HCT116 (cell line): ENCODE measurements around the gene VTI1A. TPM values are rescaled to one million over a fixed set of nuclear protein-coding genes. Genes with fewer than 3 reads are reported as not detected.
A peak's percentile ranks its signal among the peaks of the same experiment; 100 is the strongest.

Experiments used
- ATAC-seq: fragments of 200-7000 bp; cut with Tn5 transposase; 2 replicates; pipeline ENCODE4 v1.9.1; 2020; ENCODE audit warnings: mild to moderate bottlenecking, moderate library complexity
- BruUV-seq: library from RNA; stranded (reverse); fragments of 400-500 nt; replicated peaks from 2 replicates; lab custom pipeline; 2021; lab: Mats Ljungman, UMichigan
- CTCF ChIA-PET: fragments of 300-600 bp; sonication (Branson Sonifier 250); formaldehyde crosslinking; loops from one replicate; lab custom pipeline; 2021; ENCODE audit warnings: antibody characterized with exemption; lab: Charles Lee
- POLR2A ChIA-PET: fragments of 300-600, 350-600 bp; sonication (Branson Sonifier 250); formaldehyde crosslinking; loops from one replicate; lab custom pipeline; 2021; ENCODE audit warnings: antibody characterized with exemption; lab: Charles Lee
- RAD21 ChIA-PET, 2 experiments: fragments of 300-600 bp; sonication (Branson Sonifier 250); formaldehyde crosslinking; loops; one replicate each; lab custom pipeline; 2023; ENCODE audit warnings: low total read pairs in 2 of 2; ENCODE audit not compliant: uncharacterized antibody in 2 of 2, unreplicated experiment in 2 of 2, low non-redundant PET in 1 of 2; lab: Charles Lee
- DNase-seq: peaks from one replicate; pipeline ENCODE4 v3.0.0-alpha.2; 2010; ENCODE audit warnings: low read depth, low spot score
- H2AFZ ChIP-seq: fragments of 200-600 bp; shearing (Covaris generic), sonication (generic); 2 replicates; pipeline ENCODE4 v1.6.1; 2017; ENCODE audit warnings: low read depth, mixed run types, mixed read lengths, antibody characterized with exemption, low read length; ENCODE audit not compliant: poor library complexity, severe bottlenecking
- H3K27ac ChIP-seq: 2 replicates; pipeline ENCODE4 v1.5.1; 2012; ENCODE audit warnings: low read depth, low read length
- H3K27me3 ChIP-seq: fragments of 200-600 bp; sonication (generic); 2 replicates; pipeline ENCODE4 v1.6.1; 2016; ENCODE audit warnings: mixed run types, low read length, mixed read lengths; ENCODE audit not compliant: insufficient read depth
- H3K36me3 ChIP-seq, 2 experiments: fragments of 200-500 bp in 1 of 2; fragments of 200-600 bp in 1 of 2; sonication (Bioruptor generic) in 1 of 2; sonication (generic) in 1 of 2; 2 replicates each; pipeline versions ENCODE4 v1.5.1 to v1.6.1; 2014 to 2016; ENCODE audit warnings: low read length in 2 of 2, inconsistent platforms in 1 of 2, mixed read lengths in 1 of 2, mixed run types in 1 of 2; ENCODE audit not compliant: insufficient read depth in 2 of 2, control insufficient read depth in 1 of 2
- H3K4me1 ChIP-seq, 2 experiments: fragments of 200-600 bp in 1 of 2; sonication (generic) in 1 of 2; 2 replicates each; pipeline versions ENCODE4 v1.5.1 to v1.6.1; 2012 to 2017; ENCODE audit warnings: low read length in 2 of 2, inconsistent platforms in 1 of 2, mild to moderate bottlenecking in 1 of 2, mixed read lengths in 1 of 2, mixed run types in 1 of 2, moderate library complexity in 1 of 2; ENCODE audit not compliant: insufficient read depth in 2 of 2, control insufficient read depth in 1 of 2
- H3K4me2 ChIP-seq: fragments of 200-600 bp; sonication (generic); 2 replicates; pipeline ENCODE4 v1.6.1; 2017; ENCODE audit warnings: mixed run types, low read length, mixed read lengths
- H3K4me3 ChIP-seq, 2 experiments: fragments of 200-600 bp in 1 of 2; sonication (generic) in 1 of 2; replicated peaks in 1 of 2; 2 replicates each; pipeline ENCODE4 v1.5.1; 2011 to 2016; ENCODE audit warnings: low read length in 2 of 2, control low read depth in 1 of 2, low read depth in 1 of 2, mild to moderate bottlenecking in 1 of 2, mixed read lengths in 1 of 2, mixed run types in 1 of 2
- H3K79me2 ChIP-seq: fragments of 200-600 bp; sonication (generic); 2 replicates; pipeline ENCODE4 v1.6.1; 2017; ENCODE audit warnings: mild to moderate bottlenecking, mixed run types, low read length, moderate library complexity, mixed read lengths; ENCODE audit not compliant: insufficient read depth
- H3K9ac ChIP-seq: fragments of 200-600 bp; sonication (generic); 2 replicates; pipeline ENCODE4 v1.6.1; 2016; ENCODE audit warnings: low read length, mixed read lengths
- H3K9me2 ChIP-seq: fragments of 200-600 bp; sonication (generic), shearing (Covaris generic); 2 replicates; pipeline ENCODE4 v1.6.1; 2017; ENCODE audit warnings: mixed run types, mild to moderate bottlenecking, moderate library complexity; ENCODE audit not compliant: insufficient read depth
- H3K9me3 ChIP-seq, 2 experiments: fragments of 200-500 bp in 1 of 2; fragments of 200-600 bp in 1 of 2; sonication (Bioruptor generic) in 1 of 2; sonication (generic) in 1 of 2; 2 replicates each; pipeline ENCODE4 v1.6.1; 2014 to 2017; ENCODE audit warnings: low read length in 2 of 2, mixed read lengths in 2 of 2, inconsistent platforms in 1 of 2, low read depth in 1 of 2, mild to moderate bottlenecking in 1 of 2, mixed run types in 1 of 2, moderate library complexity in 1 of 2; ENCODE audit not compliant: control insufficient read depth in 1 of 2, insufficient read depth in 1 of 2
- H4K20me1 ChIP-seq: fragments of 200-600 bp; sonication (generic), shearing (Covaris generic); 2 replicates; pipeline ENCODE4 v1.6.1; 2017; ENCODE audit warnings: mixed run types, mild to moderate bottlenecking, moderate library complexity; ENCODE audit not compliant: insufficient read depth
- CBX3 ChIP-seq: IDR thresholded peaks from 2 replicates; pipeline ENCODE4 v1.6.1; 2012; ENCODE audit warnings: low read depth
- EGR1 ChIP-seq: IDR thresholded peaks from 2 replicates; pipeline ENCODE4 v1.6.1; 2012; ENCODE audit warnings: low read depth
- EZH2phosphoT487 ChIP-seq: fragments of 200-600 bp; IDR thresholded peaks from 2 replicates; pipeline ENCODE4 v1.6.1; 2018; ENCODE audit warnings: antibody characterized with exemption, borderline replicate concordance
- FOSL1 ChIP-seq: IDR thresholded peaks from 2 replicates; pipeline ENCODE4 v1.6.1; 2012; ENCODE audit warnings: low read depth
- JUND ChIP-seq: IDR thresholded peaks from 2 replicates; pipeline ENCODE4 v1.6.1; 2012
- RAD21 ChIP-seq: IDR thresholded peaks from 2 replicates; pipeline ENCODE4 v1.6.1; 2012; ENCODE audit warnings: low read depth, mild to moderate bottlenecking
- REST ChIP-seq: IDR thresholded peaks from 2 replicates; pipeline ENCODE4 v1.6.1; 2012; ENCODE audit warnings: low read depth
- SIN3A ChIP-seq: IDR thresholded peaks from 2 replicates; pipeline ENCODE4 v1.6.1; 2012; ENCODE audit warnings: low read depth
- SP1 ChIP-seq: IDR thresholded peaks from 2 replicates; pipeline ENCODE4 v1.6.1; 2012; ENCODE audit warnings: low read depth
- TCF7L2 ChIP-seq: IDR thresholded peaks from 2 replicates; pipeline ENCODE4 v1.7.0; 2011; ENCODE audit warnings: borderline replicate concordance, inconsistent platforms; ENCODE audit not compliant: insufficient read depth, insufficient read length; ENCODE audit errors: extremely low read depth
- intact Hi-C: fragments of 100-400 bp; cut with micrococcal nuclease; formaldehyde crosslinking; loops from 2 replicates; pipeline ENCODE4 v1.10.0; 2022
- total RNA-seq: library from RNA; stranded (reverse); gene quantifications from one replicate; pipeline ENCODE4 v1.2.1, GENCODE V29; 2021; ENCODE audit not compliant: unreplicated experiment

Gene VTI1A
- total RNA-seq, 1 experiment from 2014 or later = 80.7 TPM

GRCh38 chr10:112546474-112546873 lies 99.5 kb downstream of the VTI1A start (continued):
- TF ChIP-seq CBX3 = no peak
- TF ChIP-seq, all 23 proteins: peak for 0

- ATAC-seq = peak; percentile 81
- Histone ChIP-seq H3K4me2 (peak overlapping the region; percentile 57), H3K36me3 (peaks cover 0 to 17% of the 10 kb centered on the region in 2 experiments; a peak in 1 of 4 replicates), H3K79me2 (peaks cover 89% of the 10 kb centered on the region), H3K9me2 (no peaks in the 10 kb centered on the region), H3K27ac (peak overlapping the region; percentile 89), H4K20me1 (no peaks in the 10 kb centered on the region), H3K9me3 (peaks cover 0 to 6% of the 10 kb centered on the region in 2 experiments; a peak in 1 of 4 replicates), H3K4me1 (peaks cover 63 to 65% of the 10 kb centered on the region in 2 experiments), H3K27me3 (no peaks in the 10 kb centered on the region), H2AFZ (no peak overlapping the region), H3K9ac (peak overlapping the region; percentile 34), H3K4me3 (peak overlapping the region in 1 of 2 experiments; percentile 23; a peak in 1 of 4 replicates)
- CTCF ChIA-PET = interaction anchor here (0.9 to 1.3 kb wide), 3 partner anchors 10 to 77 kb away, joined by 3 read pairs; no protein-coding TSS in a partner anchor
- no peak for DNase-seq
- TSS peak; percentile 97 for BruUV-seq
- RAD21 ChIA-PET = no interaction called here
- POLR2A ChIA-PET = interaction anchor here (0.8 to 1.2 kb wide), 4 partner anchors 9 to 29 kb away, joined by 3 read pairs; no protein-coding TSS in a partner anchor
- TF ChIP-seq SIN3A (peak; percentile 34; the same call in 1 of the 2 replicates), RAD21 (peak; percentile 11; the same call in 1 of the 2 replicates), CBX3 (peak; percentile 65), SP1 (peak; percentile 50; the same call in 1 of the 2 replicates), EGR1 (0 out of 2 replicates have a peak, but pooled peaks have one; percentile 2), EZH2phosphoT487 (no peak), FOSL1 (peak; percentile 76), TCF7L2 (peak; percentile 90), JUND (peak; percentile 64), REST (no peak)
- intact Hi-C loops = no loop called here
Measured at GRCh38 chr10:112548535-112549276, 101.7 kb downstream of the VTI1A start.
